HG03520 (cell line): ENCODE data around the gene RAB8A.
A peak's percentile ranks its signal among the peaks of the same experiment; 100 is the strongest.

Experiments
- ATAC-seq: cut with Tn5 transposase; IDR thresholded peaks from one replicate; pipeline ENCODE4 v1.9.1; 2021; ENCODE audit warnings: mild to moderate bottlenecking, moderate library complexity; ENCODE audit not compliant: unreplicated experiment

RAB8A gene

DNA sequence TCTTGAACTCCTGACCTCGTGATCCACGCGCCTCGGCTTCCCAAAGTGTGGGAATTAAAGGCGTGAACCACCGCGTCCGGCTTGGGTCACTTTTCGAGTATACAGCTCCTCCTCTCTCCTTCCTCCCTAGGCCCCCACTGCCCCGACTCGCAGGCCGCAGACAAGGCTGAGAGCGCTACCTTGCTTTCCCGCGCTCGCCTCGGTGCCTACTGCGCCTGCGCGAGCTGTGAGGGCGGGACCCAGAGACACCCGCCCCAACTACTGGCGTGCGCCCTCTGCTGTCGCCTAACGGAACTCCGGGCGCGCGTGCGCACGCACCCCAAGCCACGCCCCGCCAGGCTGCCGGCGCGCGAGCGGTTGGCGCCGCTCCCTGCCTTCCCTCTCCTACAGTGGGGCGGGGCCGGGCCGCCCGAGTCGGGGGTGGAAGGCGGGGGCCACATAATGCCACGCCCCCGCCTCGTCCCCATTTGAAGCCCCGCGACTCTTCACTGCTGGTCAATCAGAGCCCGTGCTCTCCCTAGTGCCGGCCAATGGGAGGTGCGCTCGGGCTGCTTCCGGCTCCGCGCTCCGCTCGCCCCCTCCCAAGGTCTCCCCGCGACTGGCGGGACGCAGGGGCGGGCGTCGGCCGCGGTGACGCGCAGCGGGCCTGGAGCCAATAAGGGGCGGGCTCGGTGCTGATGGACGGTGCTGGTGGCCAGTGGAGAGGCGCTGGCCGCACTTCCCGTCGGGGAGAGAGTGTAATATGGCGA, at the start of gene RAB8A:
Gene RAB8A, plus strand, starts transcription at position 730 of the 749 bp plus-strand sequence. Its CDS starts 13 bp downstream, at position 743.
- ATAC-seq = peak; percentile 75

DNA sequence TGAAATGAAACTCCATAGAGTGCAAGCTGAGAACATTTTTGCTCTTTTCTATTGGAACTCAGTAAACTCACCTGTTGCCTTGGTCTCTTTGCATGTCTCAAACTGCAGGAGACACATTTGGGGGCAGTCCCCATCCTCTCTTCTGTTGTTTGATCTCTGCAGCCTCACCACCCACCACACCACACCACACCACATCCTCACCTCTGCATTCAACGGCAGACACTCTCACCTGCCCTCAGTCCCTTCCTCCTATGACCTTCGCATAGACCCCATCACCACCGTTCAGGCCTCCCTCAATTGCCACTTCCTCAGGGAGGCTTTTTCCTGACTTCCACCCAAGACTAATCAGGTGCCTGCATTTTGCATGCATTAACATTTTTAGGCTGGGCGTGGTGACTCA, 49.7 kb upstream of the RAB8A start:
- ATAC-seq = no peak

DNA sequence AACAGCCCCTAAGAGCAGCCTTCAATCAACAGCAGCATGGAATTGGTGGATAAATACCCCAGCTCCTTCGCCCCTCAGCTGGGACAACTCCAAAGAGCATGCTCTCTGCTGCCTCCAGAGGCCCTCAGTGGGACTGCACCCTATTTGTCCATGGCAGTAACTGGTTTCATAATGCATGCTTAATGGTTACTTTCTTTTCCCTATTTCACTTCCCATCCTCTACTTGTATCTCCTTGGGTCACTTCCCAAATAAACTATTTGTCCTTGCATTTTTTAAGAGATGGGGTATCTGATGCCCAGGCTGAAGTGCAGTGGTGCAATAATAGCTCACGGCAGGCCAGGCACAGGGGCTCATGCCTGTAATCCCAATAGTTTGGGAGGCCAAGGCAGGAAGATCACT, 48.9 kb upstream of the RAB8A start:
- ATAC-seq = no peak

- ATAC-seq = no peak
Observed at GRCh38 chr19:16064209-16064889, 47.3 kb upstream of the RAB8A start.

DNA sequence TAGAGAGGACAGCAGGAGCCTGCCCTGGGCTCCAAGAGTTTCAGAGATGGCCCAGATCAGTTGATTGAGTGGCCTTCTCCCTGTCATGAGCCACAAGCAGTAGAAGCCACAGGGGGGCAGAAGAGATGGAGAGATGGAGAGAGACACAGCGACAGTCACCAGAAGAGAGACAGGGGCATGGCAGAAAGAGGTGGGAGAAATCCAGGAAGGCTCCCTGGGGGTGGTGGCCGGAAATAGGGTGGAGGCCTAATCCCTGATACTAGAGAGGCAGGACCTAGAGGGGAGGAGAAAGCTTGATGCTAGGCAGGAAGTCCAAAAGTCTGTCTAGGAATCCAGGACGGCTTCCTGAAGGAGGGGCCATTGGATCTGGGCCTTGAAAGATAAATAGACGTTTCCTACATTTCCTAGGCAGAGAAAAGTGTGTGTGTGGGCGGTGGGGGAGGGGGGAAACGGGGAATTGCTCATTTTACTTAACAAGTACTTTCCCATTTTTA, 45.0 kb upstream of the RAB8A start:
- no peak for ATAC-seq

DNA sequence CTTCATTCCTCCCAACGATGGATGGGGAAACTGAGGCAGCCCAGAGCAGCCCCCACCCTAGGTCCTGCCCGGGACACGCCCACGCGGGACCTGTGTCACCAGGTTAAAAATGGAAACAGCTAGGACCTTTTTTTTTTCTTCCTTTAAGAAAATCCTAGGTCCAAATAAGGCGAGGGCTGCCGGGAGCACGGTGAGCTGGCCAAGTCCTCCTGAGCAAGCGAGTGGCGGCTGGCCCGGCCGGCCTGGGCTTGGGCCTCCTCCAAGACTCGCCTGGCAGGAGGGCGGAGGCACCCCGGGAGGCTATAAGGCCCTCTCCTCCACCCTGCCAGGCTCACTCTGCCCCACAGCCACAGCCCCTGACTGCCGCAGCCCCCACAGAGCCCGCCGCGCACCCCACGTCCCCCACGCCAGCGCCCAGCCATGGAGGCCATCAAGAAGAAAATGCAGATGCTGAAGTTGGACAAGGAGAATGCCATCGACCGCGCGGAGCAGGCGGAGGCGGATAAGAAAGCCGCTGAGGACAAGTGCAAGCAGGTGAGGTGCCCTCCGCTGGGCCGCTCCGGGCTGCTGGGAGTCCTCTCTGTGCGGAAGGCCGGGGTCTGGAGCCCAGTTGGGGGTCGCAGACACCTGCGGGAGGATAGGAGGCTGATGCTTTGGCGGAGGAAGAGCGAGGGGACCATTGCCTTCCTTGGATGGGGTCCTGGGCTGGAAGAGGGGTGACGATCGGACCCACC, 44.3 kb upstream of the RAB8A start:
- ATAC-seq = no peak

DNA sequence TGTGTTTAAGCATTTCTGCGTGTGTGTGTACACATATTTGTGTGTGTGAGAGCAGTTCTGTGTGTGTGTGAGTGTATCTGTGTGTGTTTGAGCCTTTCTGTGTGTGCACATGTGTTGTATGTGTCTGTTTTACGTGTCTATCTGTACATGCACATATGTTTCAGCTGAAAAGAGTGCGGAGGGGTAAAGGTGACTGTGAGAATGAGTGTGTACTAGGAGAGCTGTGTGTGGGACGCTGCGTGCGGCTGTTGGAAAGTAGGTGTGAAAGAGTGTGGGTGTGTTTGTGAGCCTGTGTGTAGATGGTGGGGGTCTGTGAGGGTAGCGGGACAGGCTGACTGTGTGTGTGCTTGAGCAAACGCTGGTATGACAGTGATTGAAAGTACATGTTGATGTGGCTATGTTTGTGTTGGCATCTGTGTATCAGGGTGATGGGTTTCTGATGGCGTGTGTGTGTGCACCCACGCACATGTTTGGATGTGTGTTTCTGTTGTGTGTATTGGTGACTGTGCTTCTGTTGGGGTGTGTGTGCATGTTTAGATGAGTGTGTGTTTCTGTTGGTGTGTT, 42.9 kb upstream of the RAB8A start:
- no peak for ATAC-seq

DNA sequence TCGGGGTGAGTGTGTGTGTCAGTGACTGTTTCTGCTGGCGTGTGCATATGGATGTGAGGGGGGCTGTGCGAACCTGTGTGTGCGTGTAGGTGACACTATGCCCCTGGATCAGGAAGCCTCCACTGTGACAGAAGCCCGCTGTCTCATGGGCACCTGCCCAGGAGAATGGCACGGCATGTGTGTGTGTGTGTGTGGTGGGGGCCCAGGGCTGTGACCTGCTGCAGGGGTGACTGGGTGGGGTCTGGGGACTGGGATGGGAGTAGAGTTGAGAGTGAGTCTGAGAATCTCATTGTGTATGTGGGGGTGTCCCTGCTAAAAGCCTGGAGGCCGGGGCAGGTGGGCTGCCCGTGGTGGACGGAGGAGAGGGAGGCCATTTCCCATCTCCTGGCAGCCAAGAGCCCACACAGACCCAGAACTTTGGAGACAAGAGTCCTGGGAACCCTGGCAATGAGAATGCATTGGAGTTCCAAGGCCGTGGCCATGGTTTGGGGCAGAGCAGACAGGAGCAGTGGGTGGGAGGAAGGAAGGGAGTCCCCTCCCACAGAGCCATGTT, 41.8 kb upstream of the RAB8A start:
- no peak for ATAC-seq

DNA sequence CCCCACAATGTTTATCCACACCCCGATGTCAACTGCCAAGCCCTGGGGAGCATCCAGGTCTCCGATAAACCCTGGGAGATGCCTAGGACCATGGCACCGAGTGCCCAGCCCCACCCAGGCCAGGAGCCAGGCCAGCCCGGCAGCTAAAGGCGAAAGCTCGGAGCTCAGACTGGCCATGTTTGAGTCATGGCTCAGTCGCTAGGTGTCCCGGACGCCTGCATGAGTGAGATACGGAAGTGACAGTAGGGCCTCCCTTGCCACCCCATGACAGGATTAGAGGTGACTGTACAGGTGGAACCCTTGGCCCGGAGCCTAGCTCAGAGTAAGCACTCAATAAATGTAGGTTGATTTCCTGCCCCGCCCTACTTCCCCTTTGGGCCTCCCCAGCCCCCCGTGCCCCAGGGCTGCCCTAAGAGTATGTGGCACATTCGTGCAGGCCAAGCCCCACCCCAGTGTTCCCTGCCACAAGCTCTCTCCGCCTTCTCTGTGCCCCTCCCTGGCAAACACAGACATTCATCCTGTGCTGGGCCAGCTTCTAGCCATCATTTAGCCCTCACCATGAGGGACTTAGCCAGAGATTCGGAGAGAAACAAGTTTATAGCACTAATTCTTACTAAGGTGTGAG, 41.2 kb upstream of the RAB8A start:
- no peak for ATAC-seq

GRCh38 chr19:16071072-16071691, 40.5 kb upstream of the RAB8A start:
- no peak for ATAC-seq

DNA sequence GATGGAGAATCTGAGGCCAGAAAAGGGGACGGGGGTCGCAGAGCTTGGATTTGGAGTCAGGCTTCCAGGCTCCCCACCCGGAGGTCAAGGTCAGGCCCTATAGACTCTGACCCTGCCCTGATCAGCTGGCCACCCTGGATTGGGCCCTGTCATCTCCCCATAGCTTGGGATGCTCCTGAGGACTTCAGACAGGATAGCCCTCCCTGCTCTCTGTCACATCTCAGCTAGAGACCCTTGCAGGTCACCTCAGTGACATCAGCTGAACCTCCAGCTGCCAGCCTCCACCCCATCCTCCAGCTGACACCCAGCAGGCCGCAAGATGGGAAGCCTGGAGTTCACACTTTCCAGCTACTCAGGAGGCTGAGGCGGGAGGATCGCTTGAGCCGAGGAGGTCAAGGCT, 38.2 kb upstream of the RAB8A start:
- ATAC-seq = no peak

- ATAC-seq = no peak
Observed at GRCh38 chr19:16073988-16074387, 37.7 kb upstream of the RAB8A start.

GRCh38 chr19:16074488-16075365, 37.0 kb upstream of the RAB8A start:
- ATAC-seq = no peak

DNA sequence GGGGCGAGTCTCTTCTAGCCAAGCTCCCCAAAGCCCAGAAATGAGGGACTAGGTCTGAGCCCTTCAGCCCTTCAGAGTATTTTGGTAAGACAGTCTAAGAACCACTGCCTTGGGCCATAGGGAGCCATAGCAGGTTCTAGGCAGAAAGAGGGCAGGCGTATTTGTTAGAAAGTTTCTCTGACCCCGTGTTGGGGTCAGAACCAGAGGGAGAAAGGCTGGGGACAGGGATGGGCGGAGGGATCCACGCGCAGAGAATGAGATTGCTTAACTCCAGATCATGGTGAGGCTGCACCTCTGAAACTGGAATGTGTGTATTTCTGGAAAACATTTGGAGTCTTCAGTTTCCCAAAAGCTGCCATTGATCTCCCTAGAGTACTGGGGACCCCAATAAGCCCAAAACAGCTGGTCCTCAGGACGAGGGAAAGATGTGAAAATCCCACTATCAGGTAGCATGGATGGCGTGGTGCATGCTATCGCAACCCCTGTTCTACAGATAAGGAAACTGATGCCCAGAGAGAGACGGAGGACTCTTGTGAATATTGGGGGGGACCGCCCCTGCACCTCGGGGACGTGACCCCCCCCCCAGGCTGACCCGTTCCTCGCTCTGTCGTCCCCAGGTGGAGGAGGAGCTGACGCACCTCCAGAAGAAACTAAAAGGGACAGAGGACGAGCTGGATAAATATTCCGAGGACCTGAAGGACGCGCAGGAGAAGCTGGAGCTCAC, 36.1 kb upstream of the RAB8A start:
- no peak for ATAC-seq

GRCh38 chr19:16076154-16076957, 35.3 kb upstream of the RAB8A start, which contains the start of gene TPM4:
Gene TPM4, plus strand, starts transcription at chr19:16076495. Its CDS starts 71 bp downstream, at chr19:16076566.
- no peak for ATAC-seq

DNA sequence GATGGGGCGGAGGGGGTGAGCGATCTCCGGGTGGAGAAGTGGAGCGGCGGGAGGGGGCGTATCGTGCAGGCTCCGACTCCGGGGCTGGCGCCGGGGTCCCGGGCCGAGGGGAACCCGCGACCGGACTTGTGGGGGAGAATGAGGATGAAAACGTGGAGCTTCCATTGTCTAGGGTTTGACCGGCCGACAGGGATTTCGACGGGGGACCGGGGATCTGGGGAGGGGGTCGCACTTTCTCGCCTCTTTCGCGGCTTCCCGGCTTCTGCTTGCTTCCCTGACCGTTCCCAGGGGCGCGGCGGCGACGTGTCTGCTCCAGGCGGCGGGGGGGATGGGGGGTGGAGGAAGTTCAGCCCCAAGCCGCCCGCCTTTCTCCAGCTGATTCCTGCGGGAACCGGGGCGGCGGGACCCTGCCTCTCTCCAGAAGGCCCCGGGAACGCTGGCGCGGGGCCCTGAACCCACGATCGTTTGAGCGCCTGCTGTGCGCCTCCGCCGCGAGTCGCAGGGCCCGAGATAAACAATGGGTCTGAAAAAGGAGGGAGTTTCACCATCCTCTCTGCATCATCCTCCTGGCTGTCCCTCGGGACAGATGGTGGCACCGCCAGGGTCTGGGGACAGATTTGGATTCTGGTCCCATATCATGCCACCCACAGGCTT, 34.6 kb upstream of the RAB8A start:
- ATAC-seq = no peak
